T1000 (cell line): Measurements from ENCODE around the gene TRMT1.

ENCODE experiments used
- DNase-seq: peaks from one replicate; lab custom pipeline; 2025; ENCODE audit warnings: mixed read lengths; lab: John Stamatoyannopoulos, UW

The TRMT1 gene

DNA sequence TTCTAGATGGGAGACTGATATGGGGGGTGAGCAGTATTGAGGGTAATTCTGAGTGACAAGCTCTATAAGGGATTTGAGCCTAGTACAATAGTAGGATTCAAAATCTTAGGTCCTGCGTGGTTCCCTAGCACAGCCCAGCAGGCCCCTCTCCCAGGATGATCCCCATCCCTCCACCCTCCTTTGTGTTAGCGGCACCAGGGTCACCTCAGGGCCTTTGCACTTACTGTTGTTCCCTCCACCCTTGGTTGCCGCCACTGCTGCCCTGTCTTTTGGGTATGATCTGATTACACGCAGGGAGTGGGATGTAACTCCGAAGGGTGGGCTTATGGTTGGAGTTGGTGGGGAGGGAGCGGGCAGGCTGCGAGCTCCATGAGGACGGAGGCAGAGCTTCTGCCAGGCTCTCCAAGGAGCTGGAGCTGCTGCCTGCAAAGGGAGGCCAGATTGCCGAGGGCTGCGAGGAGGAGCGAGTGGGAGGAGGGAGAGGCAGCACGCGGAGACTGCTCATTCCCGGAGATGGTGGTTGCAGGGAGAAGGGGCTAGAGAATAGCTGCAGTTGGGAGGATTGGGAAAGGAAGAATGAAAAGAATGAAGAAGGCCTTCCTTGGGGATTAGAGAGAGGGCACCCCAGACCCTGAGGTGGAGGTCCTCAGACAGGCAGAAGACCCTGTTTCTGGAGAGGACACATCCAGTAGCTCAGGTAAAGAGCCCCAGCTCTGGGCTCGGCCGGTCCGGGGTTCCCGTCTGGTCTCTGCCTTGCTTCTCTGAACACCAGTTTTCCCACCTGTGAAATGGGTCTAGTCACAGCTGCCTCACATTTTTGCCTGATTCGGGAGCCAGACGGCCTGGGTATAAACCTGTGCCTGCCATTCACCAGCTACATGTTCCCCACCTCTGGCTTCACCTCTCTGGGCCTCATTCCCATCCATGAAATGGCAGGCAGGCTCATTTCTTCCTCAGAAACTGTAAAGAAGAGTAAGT, 6.7 kb upstream of the TRMT1 start:
- DNase-seq, result no peak

DNA sequence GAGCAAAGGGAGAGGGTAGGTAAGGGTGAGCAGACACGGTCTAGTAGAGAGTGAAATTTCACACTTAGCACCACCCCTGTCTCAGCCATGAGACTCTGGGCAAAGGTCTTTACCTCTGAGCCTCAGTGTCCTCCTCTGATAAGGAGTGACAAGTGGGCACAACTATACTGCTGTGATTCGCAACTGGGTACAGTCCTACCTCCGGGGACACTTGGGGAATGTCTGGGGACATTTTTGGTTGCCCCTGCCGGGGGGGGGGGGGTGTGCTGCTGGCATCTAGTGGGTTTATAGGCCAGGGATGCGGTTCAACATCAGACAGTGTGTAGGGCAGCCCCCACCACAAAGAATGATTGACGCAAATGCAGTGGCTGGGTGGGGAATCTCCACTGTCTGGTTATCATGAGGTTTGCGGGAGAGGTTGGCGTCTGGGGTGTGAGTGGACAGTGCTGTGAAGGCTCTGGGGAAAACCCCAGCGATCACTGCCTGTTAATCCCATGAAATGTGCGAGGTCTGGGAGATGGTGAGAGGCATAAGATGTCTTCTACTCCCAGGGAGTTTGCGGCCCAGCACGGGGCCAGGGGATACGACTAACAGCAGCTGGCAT, 5.8 kb upstream of the TRMT1 start:
- DNase-seq, result no peak

DNA sequence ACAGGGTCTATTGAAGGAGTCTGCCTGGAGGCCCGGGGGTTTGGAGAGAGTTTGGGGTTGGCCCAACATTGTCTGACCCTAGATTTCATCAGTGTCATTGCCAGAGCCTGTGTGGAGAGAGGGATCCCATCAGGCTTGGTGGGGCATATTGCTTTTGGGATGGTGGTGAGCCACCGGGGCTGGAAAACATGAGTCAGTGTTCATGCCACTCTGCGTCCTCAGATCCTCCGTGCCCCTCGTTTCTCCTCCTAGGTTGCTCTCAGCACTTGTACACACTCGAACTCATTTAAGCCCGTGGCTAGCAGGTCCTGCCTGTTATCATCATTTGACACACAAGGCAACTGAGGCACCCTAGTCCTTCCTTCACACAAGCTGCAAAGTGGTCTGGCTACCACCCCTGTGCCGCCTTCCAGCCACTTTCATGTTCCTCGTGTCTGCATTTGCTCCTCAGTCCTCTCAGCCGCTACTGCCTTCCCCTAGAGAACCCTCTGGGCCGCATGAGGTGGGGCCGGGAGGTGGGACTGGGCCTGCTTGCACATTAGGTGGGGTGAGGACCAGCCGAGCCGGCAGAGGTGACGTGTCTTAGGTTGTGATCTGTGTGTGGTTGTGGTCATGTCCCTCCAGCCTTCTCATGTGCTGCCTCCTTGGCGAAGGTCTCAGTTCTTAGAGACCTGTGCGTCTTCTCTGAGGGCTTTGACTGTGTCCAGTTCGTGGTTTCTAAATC, 5.2 kb upstream of the TRMT1 start:
- no peak for DNase-seq

DNA sequence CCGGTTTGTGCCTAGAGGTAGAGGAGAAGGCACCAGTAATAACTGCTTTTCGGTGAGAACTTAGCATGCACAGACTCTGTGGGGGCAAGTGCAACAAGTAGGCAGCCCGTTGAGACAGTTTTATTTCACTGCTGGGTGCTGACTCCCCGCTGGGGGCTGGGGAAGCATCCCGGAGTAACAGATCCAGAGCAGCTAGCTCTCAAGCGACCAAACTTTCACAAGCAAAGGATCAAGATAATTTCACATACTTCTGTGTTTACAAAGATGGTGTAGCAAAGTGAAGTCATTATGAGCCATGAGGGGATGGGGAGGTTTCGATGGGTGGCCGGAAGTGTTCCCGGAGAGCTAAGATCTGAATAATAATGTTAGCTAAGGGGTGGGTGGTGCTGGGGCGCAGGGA, 4.3 kb upstream of the TRMT1 start:
- no peak for DNase-seq

DNA sequence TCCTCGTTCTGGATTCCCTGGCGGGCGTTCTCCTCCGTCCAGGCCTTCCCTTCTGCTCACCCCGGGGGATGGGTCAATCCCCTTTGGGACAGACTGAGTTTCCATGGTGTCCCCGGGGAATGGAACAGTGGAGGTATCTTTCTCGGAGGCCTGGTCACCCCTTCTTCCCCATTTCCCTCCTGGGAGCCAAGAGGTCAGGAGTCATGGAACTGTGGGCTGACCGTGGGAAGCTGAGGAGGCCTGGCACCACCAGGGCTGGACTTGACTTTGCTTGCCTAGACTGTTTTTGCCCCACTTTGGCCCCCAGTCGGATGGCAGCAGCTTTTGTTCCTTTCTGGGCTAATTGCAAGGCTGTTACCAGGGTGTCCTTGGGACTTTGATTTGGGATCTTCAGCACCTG, 3.5 kb upstream of the TRMT1 start:
- DNase-seq, result no peak

DNA sequence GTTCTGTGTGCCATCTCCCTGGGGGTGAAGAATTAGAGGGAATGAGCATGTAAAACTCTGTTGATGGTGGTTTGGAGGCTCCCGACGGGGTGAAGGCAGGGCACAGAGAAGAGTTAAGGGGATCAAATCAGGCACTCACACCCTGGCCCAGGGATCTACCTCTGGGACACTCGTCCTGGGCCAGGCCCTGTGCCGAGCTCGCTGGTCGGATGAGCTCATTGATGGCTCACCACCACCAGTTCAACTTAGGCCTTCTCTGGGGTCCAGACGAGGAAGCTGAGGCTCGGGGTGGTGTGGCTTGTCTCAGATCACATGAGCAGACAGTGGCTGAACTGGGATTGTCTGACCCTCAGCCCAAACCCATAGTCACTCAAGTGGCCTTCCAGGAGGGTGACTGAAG, 3.1 kb upstream of the TRMT1 start:
- DNase-seq, result no peak

DNA sequence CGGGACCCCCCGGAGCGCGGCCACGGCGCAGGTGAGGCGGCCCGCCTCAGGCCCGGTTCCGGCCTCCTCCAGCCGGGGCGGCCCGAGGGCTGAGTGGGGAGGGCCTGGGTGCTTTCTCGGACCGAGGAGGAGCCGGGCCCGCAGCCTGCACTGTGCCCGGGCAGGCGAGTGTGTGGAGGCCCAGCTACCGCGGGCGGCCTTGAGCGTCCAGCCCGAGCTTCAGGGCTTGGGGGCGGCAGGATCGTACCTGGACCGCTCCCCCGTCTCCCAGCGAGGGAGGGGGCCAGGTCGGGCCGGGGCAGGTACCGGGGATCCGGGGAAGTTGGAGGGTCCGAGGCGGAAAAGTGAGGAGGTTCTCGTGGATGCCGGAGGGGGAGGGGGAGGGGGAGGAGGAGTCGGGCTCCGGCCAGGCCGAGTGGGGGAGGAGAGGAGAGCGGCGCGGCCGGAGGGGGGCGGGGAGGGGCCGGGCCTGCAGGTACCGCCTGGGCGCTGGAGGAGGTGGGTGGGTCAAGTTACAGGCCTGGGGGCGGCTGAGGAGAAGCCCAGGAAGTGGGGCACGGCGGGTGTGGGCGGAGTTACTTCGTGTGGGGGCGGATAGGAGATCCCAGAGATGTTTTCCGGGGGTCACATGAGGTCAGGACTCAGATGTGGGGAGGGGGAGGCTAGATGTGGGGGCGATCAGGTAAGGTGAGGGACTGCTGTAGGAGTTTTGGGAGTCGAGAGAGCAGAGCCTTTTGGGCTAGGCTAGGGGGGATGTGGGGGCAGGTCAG, 2.1 kb upstream of the TRMT1 start:
- DNase-seq, result no peak

DNA sequence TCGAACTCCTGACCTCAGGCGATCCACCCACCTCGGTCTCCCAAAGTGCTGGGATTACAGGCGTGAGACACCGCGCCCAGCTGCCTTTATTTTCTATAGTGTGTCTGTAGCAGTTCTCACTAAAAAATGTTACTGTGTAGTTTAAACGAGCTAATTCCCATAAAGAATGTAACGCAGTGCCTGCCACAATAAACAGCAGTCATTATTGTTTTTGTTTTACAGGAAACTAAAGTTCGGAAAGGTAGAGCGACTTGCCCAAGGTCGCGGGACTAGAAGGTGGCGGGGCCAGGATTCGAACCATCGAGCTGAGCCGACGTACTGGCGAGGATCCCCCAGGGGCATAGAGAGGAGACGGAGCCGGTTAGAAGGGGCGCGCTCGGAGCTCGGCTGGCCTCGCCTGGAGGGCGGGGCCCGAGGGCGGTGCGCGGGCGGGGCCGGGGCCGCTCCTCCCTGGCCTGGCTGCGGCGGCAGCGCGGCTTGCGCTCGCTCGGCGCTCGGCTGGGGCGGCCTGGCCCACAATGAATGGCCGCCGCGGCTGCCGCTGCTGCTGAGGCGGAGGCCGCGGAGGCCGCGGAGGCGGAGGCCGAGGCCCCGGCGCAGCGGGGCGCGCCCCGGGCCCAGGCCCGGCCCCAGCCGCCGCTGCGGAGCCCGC, 1.4 kb upstream of the TRMT1 start, which contains the start of gene NACC1:
Gene NACC1, plus strand, starts transcription at position 493 of the 652 bp plus-strand sequence. CDS start 16,944 bp downstream, outside the sequence.
- DNase-seq, result peak; percentile 82

DNA sequence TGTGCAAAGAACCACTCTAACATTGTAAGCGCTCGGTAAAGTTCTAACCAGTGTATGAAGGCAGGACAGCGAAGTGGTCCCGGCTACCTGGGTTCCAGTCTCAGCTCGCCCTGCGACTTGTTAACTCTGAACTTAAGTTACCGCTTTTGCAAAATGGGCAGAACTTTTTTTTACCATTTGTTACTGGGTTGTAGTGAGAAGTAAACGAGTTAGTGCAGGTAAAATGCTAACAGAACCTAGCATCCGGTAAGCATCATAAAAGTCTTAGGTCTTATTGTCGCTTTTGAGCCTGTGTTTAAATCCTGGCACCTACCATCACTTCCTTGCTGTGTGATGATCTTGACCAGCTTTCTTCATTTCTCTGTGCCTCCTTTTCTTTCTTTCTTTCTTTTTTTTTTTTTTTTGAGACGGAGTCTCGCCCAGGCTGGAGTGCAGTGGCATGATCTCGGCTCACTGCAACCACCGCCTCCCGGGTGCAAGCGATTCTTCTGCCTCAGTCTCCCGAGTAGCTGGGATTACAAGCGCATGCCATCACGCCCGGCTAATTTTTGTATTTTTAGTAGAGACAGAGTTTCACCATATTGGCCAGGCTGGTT, 734 bp upstream of the TRMT1 start:
- no peak for DNase-seq

DNA sequence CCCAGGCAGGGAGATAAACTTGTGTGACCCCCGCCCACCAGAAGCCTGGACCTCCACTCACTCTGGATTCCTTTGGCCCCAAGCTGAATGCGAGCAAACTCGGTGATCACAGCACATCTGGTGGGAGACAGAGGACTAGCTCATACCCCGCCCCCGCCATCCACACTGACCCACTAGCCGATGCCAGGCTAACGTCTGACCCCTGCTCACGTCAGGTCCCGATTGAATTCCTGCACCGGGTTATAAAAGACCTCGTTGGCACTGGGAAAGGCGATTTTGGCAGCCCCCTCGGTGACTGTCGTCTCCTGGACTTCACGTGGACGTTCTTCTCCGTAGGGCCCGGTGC, 631 bp downstream of the TRMT1 start:
- no peak for DNase-seq

DNA sequence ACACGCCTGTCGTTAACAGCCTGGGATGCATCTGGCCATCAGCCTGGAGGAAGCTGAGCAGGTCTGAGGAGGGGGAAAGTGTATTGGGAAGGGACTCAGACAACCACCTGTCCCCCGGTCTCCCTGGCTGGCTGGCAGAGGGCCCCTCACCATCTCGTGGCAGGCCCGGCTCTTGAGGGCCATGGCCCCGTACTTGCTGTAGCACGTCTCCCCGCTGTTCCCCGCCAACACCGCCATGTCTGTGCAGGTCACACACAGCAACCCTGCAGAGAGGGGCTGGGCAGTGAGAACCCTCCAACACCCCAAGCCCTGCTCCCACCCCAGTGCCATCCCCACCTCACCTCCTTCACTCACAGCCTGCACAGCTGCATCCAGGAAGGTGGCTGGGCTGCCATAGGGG, 4.0 kb downstream of the TRMT1 start:
- DNase-seq, result no peak

DNA sequence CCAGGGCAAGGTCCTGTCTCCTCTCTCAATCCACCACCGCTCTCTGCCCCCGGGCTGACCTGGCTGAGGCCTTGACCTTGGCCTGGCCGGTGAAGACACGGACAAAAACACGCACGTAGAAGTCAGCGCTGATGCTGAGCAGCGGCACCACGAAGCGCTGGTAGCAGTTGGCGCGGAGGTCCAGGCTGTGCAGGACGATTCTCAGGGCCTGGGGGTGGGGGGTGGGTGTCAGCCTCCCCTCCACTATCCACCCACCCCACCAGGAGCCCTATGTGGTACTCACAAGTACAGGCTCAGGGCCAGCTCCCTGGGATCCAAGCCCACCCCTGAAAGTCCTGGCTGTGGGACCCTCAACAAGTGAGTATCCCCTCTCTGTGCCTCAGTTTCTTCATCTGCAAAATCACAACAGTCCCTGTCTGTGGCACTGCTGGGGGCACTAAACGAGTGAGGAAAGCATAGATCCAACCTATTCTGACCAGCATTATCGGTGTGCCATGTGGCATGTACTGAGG, 6.4 kb downstream of the TRMT1 start:
- DNase-seq, result no peak

DNA sequence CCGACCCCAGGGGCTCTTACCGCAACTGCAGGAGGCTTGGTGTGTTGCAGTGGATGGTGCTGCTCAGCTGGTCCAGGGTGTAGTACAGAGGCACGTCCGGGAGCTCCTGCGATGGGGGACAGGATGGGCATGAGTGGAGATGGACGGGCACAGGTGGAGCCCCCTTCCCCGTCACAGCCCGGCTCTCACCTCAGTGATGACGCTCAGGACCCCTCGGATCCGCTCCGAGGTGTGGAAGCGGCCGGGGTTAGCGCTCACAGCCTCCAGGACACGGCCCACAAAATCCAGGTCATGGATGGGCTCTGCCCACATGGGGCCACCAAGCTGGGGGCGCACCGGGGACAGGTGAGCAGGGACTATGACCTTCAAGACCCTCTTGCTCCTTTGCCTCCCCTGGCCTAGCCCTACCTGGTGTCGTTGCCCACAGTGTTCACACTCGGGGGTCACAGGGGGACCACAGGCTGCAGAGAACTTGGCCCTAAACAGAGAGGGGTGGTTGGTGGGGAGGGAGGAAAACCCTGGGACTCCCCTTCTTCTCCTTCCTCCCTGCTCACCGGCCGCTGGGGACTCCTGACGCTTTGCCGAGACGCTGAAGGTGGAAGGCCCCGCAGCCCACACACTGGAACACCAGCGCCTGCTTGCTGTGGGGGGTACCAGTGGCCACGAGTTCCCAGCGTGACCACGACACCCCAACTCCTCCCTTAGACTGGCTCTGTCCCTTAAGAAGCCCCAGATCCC, 7.0 kb downstream of the TRMT1 start:
- no peak for DNase-seq

DNA sequence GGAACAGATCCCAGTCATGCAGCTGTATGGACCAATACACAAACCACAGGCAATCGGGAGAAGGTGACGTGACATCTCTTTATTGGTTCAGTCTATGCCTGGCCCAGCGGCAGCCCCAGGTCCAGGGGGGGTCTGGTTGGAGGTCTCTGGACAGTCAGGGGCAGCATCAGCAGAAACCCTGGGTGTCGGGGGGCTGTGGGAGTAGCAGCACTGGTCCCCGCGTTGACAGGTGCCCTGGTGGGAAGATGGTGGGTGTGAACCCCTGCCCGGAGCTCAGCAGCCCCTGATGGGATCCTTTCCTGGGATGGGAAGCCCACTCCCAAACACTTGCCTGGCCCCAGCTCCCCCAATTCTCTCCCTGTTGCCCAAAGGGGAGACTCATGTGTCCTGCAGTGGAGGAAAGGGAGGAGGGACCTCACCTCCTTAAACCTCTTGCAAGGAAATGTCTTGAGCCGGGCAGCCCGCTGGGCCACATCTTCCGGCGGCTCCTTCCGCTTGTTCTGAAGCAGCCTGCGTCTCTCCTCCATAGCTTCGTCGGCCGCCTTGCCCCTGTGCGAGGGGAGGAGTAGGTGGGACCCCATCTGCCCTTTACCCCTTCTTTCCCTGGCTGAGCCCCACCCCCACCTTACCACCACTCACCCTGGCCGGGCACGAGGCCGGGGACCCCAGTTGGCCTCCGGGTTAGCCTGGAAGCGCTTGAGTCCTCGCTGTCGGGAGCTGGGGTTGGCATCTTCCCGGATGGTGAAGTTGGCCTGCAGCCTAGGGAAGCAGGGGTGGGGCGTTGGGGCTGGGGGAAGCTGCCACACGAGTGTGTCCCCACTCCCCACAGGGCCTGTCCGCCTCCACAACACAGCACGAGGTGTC, 11.5 kb downstream of the TRMT1 start:
- no peak for DNase-seq

DNA sequence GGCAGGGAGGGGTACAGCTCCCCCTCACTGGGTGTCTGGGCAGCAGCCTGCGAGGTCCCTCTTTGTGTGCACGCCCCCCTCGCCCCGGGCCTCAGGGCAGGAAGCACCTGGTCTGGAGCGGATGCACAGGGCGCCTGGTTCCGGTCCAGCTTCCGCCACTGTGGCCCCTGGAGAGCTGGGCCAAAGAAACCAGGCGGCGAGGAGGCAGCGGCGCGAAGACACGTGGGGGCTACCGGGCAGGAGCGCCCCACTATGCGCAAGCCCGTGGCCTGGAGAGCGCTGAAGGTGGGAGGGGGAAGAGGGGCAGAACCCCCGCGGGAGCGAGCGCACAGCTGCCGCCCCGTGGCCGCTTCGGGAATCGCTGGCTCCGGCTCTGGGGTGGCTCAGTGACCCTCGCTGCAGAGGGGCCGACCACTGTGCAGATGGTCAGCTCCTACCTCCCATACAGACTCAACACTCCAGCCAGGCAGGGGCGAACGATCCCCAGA, 12.1 kb downstream of the TRMT1 start:
- DNase-seq, result no peak

DNA sequence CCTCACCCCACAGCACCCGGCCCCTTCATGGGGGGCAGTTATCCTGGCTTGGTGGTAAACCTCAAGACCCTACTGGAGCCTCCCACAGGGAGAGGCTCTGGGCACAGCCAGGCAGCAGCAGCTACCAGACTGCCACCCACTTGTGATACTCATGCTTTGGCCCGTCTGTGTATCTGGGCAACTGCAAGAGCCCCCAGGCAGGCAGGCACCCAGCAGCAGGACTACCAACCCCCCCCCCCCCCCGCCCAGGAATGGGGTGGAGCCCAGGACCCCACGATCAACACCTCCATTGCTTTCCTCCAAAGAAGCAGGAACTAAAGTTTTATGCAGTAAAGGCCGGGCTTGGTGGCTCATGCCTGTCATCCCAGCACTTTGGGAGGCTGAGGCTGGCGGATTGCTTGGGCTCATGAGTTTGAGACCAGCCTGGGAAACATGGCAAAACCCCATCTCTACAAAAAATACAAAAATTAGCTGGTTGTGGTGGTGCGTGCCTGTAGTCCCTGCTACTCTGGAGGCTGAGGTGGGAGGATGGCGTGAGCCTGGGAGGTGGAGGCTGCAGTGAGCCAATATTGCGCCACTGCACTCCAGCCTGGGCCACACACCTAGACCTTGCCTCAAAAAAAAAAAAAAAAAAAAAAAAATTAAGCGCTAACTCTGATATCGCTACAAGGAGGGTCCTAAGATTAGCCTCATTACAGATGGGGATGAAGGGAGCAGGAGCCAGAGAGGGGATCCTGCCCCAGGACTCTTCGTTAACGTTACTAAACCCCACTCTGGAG, 12.8 kb downstream of the TRMT1 start:
- DNase-seq, result no peak

DNA sequence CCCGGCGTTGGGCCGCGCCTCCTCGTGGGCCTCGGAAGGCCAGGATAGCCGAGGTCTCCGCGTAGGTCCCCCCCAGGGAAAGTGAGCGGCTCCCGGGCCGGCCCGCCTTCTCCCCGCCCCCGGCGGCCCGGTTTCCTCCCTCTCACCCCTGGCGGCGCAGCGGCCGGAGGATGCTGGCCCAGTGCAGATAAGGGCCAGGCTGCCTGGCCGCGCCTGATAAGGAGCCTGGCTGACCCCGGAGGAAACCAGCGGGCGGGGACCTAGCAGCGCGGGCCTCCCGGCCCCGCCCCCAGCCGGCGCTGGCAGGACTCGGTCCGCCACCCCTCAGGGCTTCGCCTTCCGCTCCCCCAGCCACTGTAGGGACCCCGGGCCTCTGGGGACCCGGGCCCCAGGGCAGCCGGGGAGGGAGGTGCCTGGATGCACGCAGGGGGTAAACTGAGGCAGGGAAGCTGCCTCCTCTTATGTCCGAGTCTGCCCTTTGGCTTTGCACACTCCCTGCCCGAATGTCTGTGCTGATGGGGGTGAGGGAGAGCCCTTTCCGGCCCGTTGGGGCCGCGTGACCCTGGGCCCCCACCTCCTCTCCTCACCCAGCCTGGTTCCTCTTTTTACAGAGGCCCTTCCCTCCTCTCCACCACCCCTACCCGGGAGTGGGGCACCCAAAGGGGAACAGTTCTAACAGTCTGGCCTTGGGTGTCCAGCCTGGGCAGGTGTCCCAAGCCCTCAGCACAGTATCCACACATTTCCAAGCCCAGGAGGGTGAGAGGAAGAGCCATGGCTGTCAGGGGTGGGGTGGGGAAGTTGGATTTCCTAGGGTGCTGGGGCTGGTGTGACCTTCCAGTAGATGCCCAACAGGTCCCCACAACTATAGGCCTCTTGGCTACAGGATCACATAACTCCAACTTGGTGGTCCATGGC, 13.6 kb downstream of the TRMT1 start, which contains the start of gene LYL1:
Gene LYL1, minus strand, starts transcription at position 193 of the 915 bp plus-strand sequence. CDS start 1,687 bp downstream, outside the sequence.
- peak; percentile 30 for DNase-seq
